Smooth muscle cell (in vitro differentiated cells): ENCODE results near the gene SCRT2. TPM values are rescaled to one million over a fixed set of nuclear protein-coding genes. Genes with fewer than 3 reads are reported as not detected.

Source experiments
- DNase-seq: peaks from one replicate; lab custom pipeline; 2025; ENCODE audit not compliant: unreplicated experiment; lab: John Stamatoyannopoulos, UW
- H2AFZ ChIP-seq: fragments of 200-600 bp; sonication (generic); 2 replicates; pipeline ENCODE4 v1.6.0; 2016; ENCODE audit warnings: antibody characterized with exemption, low read depth, mild to moderate bottlenecking
- H3F3A ChIP-seq: fragments of 200-600 bp; sonication (generic); 2 replicates; pipeline ENCODE4 v1.6.0; 2017; ENCODE audit warnings: antibody characterized with exemption, low read depth
- H3K27ac ChIP-seq: fragments of 200-600 bp; sonication (generic); 2 replicates; pipeline ENCODE4 v1.5.1; 2016; ENCODE audit warnings: low read depth, mild to moderate bottlenecking
- H3K27me3 ChIP-seq: fragments of 200-600 bp; sonication (generic); 2 replicates; pipeline ENCODE4 v1.6.1; 2016; ENCODE audit warnings: low read depth, mild to moderate bottlenecking
- H3K36me3 ChIP-seq: fragments of 200-600 bp; sonication (generic); 2 replicates; pipeline ENCODE4 v1.5.1; 2016; ENCODE audit warnings: low read depth
- H3K4me1 ChIP-seq: fragments of 200-600 bp; sonication (generic); 2 replicates; pipeline ENCODE4 v1.5.1; 2016; ENCODE audit warnings: low read depth
- H3K4me2 ChIP-seq: fragments of 200-600 bp; sonication (generic); 2 replicates; pipeline ENCODE4 v1.6.0; 2016; ENCODE audit warnings: mild to moderate bottlenecking
- H3K4me3 ChIP-seq: fragments of 200-600 bp; sonication (generic); 2 replicates; pipeline ENCODE4 v1.5.1; 2016; ENCODE audit warnings: mild to moderate bottlenecking
- H3K79me2 ChIP-seq: fragments of 200-600 bp; sonication (generic); 2 replicates; pipeline ENCODE4 v1.6.0; 2016; ENCODE audit warnings: low read depth, mild to moderate bottlenecking
- H3K9ac ChIP-seq: fragments of 200-600 bp; sonication (generic); 2 replicates; pipeline ENCODE4 v1.6.0; 2016; ENCODE audit warnings: low read depth
- H3K9me3 ChIP-seq: fragments of 200-600 bp; sonication (generic); replicated peaks from 2 replicates; pipeline ENCODE4 v1.5.1; 2016; ENCODE audit warnings: low read depth
- H4K20me1 ChIP-seq: fragments of 200-600 bp; sonication (generic); 2 replicates; pipeline ENCODE4 v1.6.0; 2016; ENCODE audit warnings: low read depth
- CTCF ChIP-seq: fragments of 200-600 bp; sonication (generic); IDR thresholded peaks from 2 replicates; pipeline ENCODE4 v1.5.1; 2017; ENCODE audit warnings: borderline replicate concordance, mild to moderate bottlenecking, antibody characterized with exemption; ENCODE audit not compliant: insufficient read depth, poor library complexity, severe bottlenecking
- WGBS: methylation state at CpG from one replicate; pipeline ENCODE4 v1.1.7; 2016; ENCODE audit warnings: low lambda C conversion rate; 5-methylcytosine and 5-hydroxymethylcytosine counted together
- polyA plus RNA-seq: library from polyadenylated mRNA; unstranded; fragments of >200 nt; fragmentation: Nextera tagmentation; extraction: Ambion mirVana; gene quantifications from 2 replicates; pipeline ENCODE4 v1.2.1, GENCODE V29; 2016
- total RNA-seq: library from RNA; depleted of rRNA; stranded (reverse); fragments of >200 nt; gene quantifications from 2 replicates; pipeline ENCODE4 v1.2.3, GENCODE V29; 2014

Gene SCRT2
- total and polyA plus RNA-seq, 2 experiments from 2014 or later = not detected

- WGBS = 53% methylated on average over 2 of the region's 2 CpGs
- Histone ChIP-seq H3K9ac (no peak overlapping the region), H3F3A (no peaks in the 10 kb centered on the region), H3K9me3 (no peaks in the 10 kb centered on the region), H3K4me3 (no peak overlapping the region), H4K20me1 (no peaks in the 10 kb centered on the region), H3K4me1 (peaks cover 9% of the 10 kb centered on the region), H3K79me2 (no peaks in the 10 kb centered on the region), H3K27ac (no peak overlapping the region), H3K27me3 (peaks cover 5% of the 10 kb centered on the region), H3K4me2 (no peak overlapping the region), H3K36me3 (no peaks in the 10 kb centered on the region), H2AFZ (no peak overlapping the region)
- no peak for DNase-seq
- TF ChIP-seq CTCF = no peak
These were observed 27.4 kb upstream of the SCRT2 start for GRCh38 chr20:703006-703405.

DNA sequence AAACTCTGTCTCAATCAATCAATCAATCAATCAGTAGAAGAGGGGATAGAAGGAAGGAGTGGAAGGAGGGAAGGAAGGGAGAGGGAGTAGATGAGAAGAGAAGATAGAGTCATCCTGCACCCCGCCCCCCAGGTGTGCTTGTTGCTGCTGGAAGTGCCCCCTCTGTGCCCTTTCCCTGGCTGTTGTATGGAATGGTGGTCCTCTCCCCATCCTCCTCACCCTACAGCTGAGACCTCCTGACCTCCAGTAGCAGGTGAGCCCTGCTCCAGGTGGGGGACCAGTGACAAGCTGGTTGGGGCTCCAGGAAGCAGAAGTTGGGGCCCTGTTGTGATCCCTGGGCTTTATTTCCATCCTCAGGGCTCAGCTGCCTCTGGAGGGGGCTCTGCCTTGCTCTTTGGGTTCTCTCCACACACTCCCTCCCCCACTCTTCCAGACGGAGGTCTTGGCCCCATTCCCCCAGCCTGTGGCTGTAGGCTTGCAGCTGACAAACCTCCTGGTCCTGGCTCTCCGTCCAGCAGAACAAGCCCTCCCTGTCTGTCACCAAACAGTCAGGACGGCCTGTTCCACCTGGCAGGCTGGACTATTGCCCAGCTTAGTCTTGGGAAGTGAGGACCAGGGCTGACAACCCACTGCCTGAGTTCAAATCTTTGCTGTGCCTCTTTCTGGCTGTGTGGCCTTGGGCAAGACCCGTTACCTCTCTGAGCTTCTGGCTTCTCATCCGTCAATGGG, 26.0 kb upstream of the SCRT2 start:
- no peak overlapping the region for H3K27ac ChIP-seq
- DNase-seq = no peak
- no peak overlapping the region for H3K4me2 ChIP-seq
- H3K79me2 ChIP-seq = no peaks in the 10 kb centered on the region
- no peak overlapping the region for H3K4me3 ChIP-seq
- H3K9ac ChIP-seq = no peak overlapping the region
- H3K4me1 ChIP-seq = peaks cover 9% of the 10 kb centered on the region
- no peak for TF ChIP-seq CTCF
- H2AFZ ChIP-seq = no peak overlapping the region
- H3K9me3 ChIP-seq = no peaks in the 10 kb centered on the region
- peaks cover 5% of the 10 kb centered on the region for H3K27me3 ChIP-seq
- H4K20me1 ChIP-seq = no peaks in the 10 kb centered on the region
- WGBS = 83% methylated on average over 6 of the region's 6 CpGs
- H3F3A ChIP-seq = no peaks in the 10 kb centered on the region
- H3K36me3 ChIP-seq = no peaks in the 10 kb centered on the region

GRCh38 chr20:699811-700338, 24.3 kb upstream of the SCRT2 start:
- no peak for DNase-seq
- Histone ChIP-seq H3K27me3 (no peaks in the 10 kb centered on the region), H3K9ac (no peak overlapping the region), H3K9me3 (no peaks in the 10 kb centered on the region), H2AFZ (no peak overlapping the region), H3K79me2 (no peaks in the 10 kb centered on the region), H3K36me3 (no peaks in the 10 kb centered on the region), H3K27ac (no peak overlapping the region), H3K4me3 (no peak overlapping the region), H4K20me1 (no peaks in the 10 kb centered on the region), H3K4me1 (peaks cover 9% of the 10 kb centered on the region), H3F3A (no peaks in the 10 kb centered on the region), H3K4me2 (no peak overlapping the region)
- 52% methylated on average over 10 of the region's 10 CpGs for WGBS
- no peak for TF ChIP-seq CTCF

GRCh38 chr20:699342-699741, 23.7 kb upstream of the SCRT2 start:
- H3K27ac ChIP-seq = no peak overlapping the region
- no peak for DNase-seq
- H3K79me2 ChIP-seq = no peaks in the 10 kb centered on the region
- H3K9ac ChIP-seq = no peak overlapping the region
- no peaks in the 10 kb centered on the region for H3K9me3 ChIP-seq
- no peaks in the 10 kb centered on the region for H4K20me1 ChIP-seq
- no peak overlapping the region for H3K4me3 ChIP-seq
- peaks cover 9% of the 10 kb centered on the region for H3K4me1 ChIP-seq
- no peaks in the 10 kb centered on the region for H3K27me3 ChIP-seq
- no peaks in the 10 kb centered on the region for H3K36me3 ChIP-seq
- no peak overlapping the region for H2AFZ ChIP-seq
- WGBS = 73% methylated on average over 6 of the region's 6 CpGs
- no peaks in the 10 kb centered on the region for H3F3A ChIP-seq
- no peak for TF ChIP-seq CTCF
- no peak overlapping the region for H3K4me2 ChIP-seq
